HepG2 (cell line): ENCODE measurements around the gene KDM6B. TPM values are rescaled to one million over a fixed set of nuclear protein-coding genes. Genes with fewer than 3 reads are reported as not detected.

Experiments used
- ATAC-seq: fragments of 200-7000 bp; cut with Tn5 transposase; 3 replicates; pipeline ENCODE4 v1.9.1; 2020; ENCODE audit warnings: mild to moderate bottlenecking, moderate library complexity
- BruUV-seq: library from RNA; stranded (reverse); fragments of 400-500 nt; replicated peaks from 2 replicates; lab custom pipeline; 2021; lab: Mats Ljungman, UMichigan
- CTCF ChIA-PET: fragments of 300-600 bp; formaldehyde crosslinking; extraction: SDS; loops from one replicate; lab custom pipeline; 2021; ENCODE audit warnings: low total read pairs, inconsistent platforms, low intra/inter-chr PET ratio; lab: Yijun Ruan, JAX
- POLR2A ChIA-PET: fragments of 350-600 bp; sonication (Branson Sonifier 250); formaldehyde crosslinking; loops from one replicate; lab custom pipeline; 2020; ENCODE audit warnings: antibody characterized with exemption, inconsistent platforms; lab: Yijun Ruan, JAX
- DNase-seq: peaks from one replicate; pipeline ENCODE4 v3.0.0-alpha.2; 2015; ENCODE audit warnings: low spot score
- FAIRE-seq: peaks from 3 replicates; lab custom pipeline; 2011; peaks lifted over from hg19 to GRCh38; lab: Jason Lieb, UNC
- H2AFZ ChIP-seq: one replicate; pipeline ENCODE4 v1.6.1; 2011; ENCODE audit warnings: low read length, inconsistent platforms
- H3K27ac ChIP-seq: fragments of 300-600 bp; 3 replicates; pipeline ENCODE4 v1.8.0; 2011; ENCODE audit warnings: mixed run types, mild to moderate bottlenecking, mixed read lengths, low read length, inconsistent platforms; ENCODE audit not compliant: insufficient read depth; ENCODE audit errors: extremely low read length
- H3K27me3 ChIP-seq, 2 experiments: fragments of 200-600 bp in 1 of 2; 2 replicates in 1 of 2; 3 replicates in 1 of 2; pipeline versions ENCODE4 v1.6.0 to v1.8.0; 2011; ENCODE audit warnings: low read length in 2 of 2, mild to moderate bottlenecking in 2 of 2, moderate library complexity in 2 of 2, inconsistent platforms in 1 of 2; ENCODE audit not compliant: insufficient read depth in 2 of 2, control insufficient read depth in 1 of 2
- H3K36me3 ChIP-seq, 2 experiments: fragments of 200-600 bp in 1 of 2; replicated peaks in 1 of 2; 2 replicates in 1 of 2; 3 replicates in 1 of 2; pipeline versions ENCODE4 v1.5.1 to v1.8.0; 2011; ENCODE audit warnings: low read length in 2 of 2, inconsistent platforms in 1 of 2; ENCODE audit not compliant: insufficient read depth in 2 of 2, control insufficient read depth in 1 of 2
- H3K4me1 ChIP-seq: 2 replicates; pipeline ENCODE4 v1.5.1; 2012; ENCODE audit warnings: low read length, inconsistent platforms; ENCODE audit not compliant: insufficient read depth
- H3K4me2 ChIP-seq: 2 replicates; pipeline ENCODE4 v1.6.0; 2011; ENCODE audit warnings: low read depth, low read length, inconsistent platforms
- H3K4me3 ChIP-seq, 3 experiments: fragments of 200-600 bp in 1 of 3; sonication (generic), shearing (Covaris generic) in 1 of 3; replicated peaks in 1 of 3; 2 replicates each; pipeline ENCODE4 v1.5.1; 2011 to 2016; ENCODE audit warnings: low read length in 3 of 3, inconsistent platforms in 2 of 3, low read depth in 2 of 3, mild to moderate bottlenecking in 2 of 3, control low read depth in 1 of 3, mixed read lengths in 1 of 3; ENCODE audit not compliant: insufficient read depth in 1 of 3
- H3K79me2 ChIP-seq: one replicate; pipeline ENCODE4 v1.6.1; 2011; ENCODE audit warnings: low read length, inconsistent platforms; ENCODE audit not compliant: insufficient read depth
- H3K9ac ChIP-seq: 2 replicates; pipeline ENCODE4 v1.6.0; 2011; ENCODE audit warnings: mild to moderate bottlenecking, low read depth, low read length, inconsistent platforms; ENCODE audit not compliant: insufficient read depth
- H3K9me3 ChIP-seq: 2 replicates; pipeline ENCODE4 v1.5.1; 2012; ENCODE audit warnings: mild to moderate bottlenecking, low read length
- H4K20me1 ChIP-seq: 2 replicates; pipeline ENCODE4 v1.6.0; 2011; ENCODE audit warnings: inconsistent platforms, mild to moderate bottlenecking, low read length, moderate library complexity; ENCODE audit not compliant: insufficient read depth
- E2F2 ChIP-seq: sonication (generic); formaldehyde crosslinking; IDR thresholded peaks from 2 replicates; pipeline ENCODE4 v1.4.0; 2020; ENCODE audit warnings: missing genetic modification reagents, borderline replicate concordance
- FOXO4 ChIP-seq: sonication (generic); formaldehyde crosslinking; conservative IDR thresholded peaks from 2 replicates; pipeline ENCODE4 v1.8.1; 2023; ENCODE audit warnings: missing genetic modification reagents
- FOXP1 ChIP-seq, 2 experiments: fragments of 450-650 bp in 1 of 2; IDR thresholded peaks; 2 replicates each; pipeline ENCODE4 v1.6.1; 2017 to 2018; ENCODE audit warnings: antibody characterized with exemption in 1 of 2
- ISL2 ChIP-seq: sonication (generic); formaldehyde crosslinking; IDR thresholded peaks from 2 replicates; pipeline ENCODE4 v1.5.0; 2020; ENCODE audit warnings: missing genetic modification reagents
- KDM2A ChIP-seq: sonication (generic); formaldehyde crosslinking; IDR thresholded peaks from 2 replicates; pipeline ENCODE4 v1.4.0; 2020; ENCODE audit warnings: low read depth, missing genetic modification reagents, borderline replicate concordance
- KMT2A ChIP-seq: sonication (generic); formaldehyde crosslinking; IDR thresholded peaks from 2 replicates; pipeline ENCODE4 v1.4.0; 2020; ENCODE audit warnings: missing genetic modification reagents
- NPAS2 ChIP-seq: sonication (generic); formaldehyde crosslinking; IDR thresholded peaks from 2 replicates; pipeline ENCODE4 v1.8.0; 2022; ENCODE audit warnings: mild to moderate bottlenecking, missing genetic modification reagents, borderline replicate concordance
- NR2F6 ChIP-seq, 2 experiments: IDR thresholded peaks; 2 replicates each; pipeline ENCODE4 v1.6.1; 2016; ENCODE audit warnings: antibody characterized with exemption in 1 of 2, mild to moderate bottlenecking in 1 of 2
- PHF5A ChIP-seq: IDR thresholded peaks from one replicate; pipeline ENCODE4 v1.6.1; 2018; ENCODE audit warnings: low read depth, missing genetic modification reagents; ENCODE audit not compliant: unreplicated experiment
- RARA ChIP-seq: IDR thresholded peaks from 2 replicates; pipeline ENCODE4 v1.6.1; 2016; ENCODE audit warnings: missing genetic modification reagents, missing compliant biosample characterization
- RBFOX2 ChIP-seq: fragments of 200-400 bp; formaldehyde crosslinking; IDR thresholded peaks from 2 replicates; pipeline ENCODE4 v1.6.1; 2017; ENCODE audit warnings: low read depth, mild to moderate bottlenecking, low read length
- SP1 ChIP-seq, 2 experiments: fragments of 450-650 bp in 1 of 2; sonication (generic) in 1 of 2; formaldehyde crosslinking in 1 of 2; IDR thresholded peaks; 2 replicates each; pipeline versions ENCODE4 v1.4.0 to v1.6.1; 2016 to 2020; ENCODE audit warnings: missing genetic modification reagents in 1 of 2
- TP53 ChIP-seq: sonication (generic); formaldehyde crosslinking; conservative IDR thresholded peaks from 2 replicates; pipeline ENCODE4 v1.4.0; 2020; ENCODE audit warnings: missing genetic modification reagents
- ZBTB34 ChIP-seq: sonication (generic); formaldehyde crosslinking; IDR thresholded peaks from 2 replicates; pipeline ENCODE4 v1.8.0; 2022; ENCODE audit warnings: mild to moderate bottlenecking, missing genetic modification reagents
- ZNF230 ChIP-seq: sonication (generic); formaldehyde crosslinking; IDR thresholded peaks from 2 replicates; pipeline ENCODE4 v1.4.0; 2020; ENCODE audit warnings: mild to moderate bottlenecking, missing genetic modification reagents
- ZNF260 ChIP-seq: sonication (generic); formaldehyde crosslinking; IDR thresholded peaks from 2 replicates; pipeline ENCODE4 v1.4.0; 2020; ENCODE audit warnings: missing genetic modification reagents, low read depth, mild to moderate bottlenecking, borderline replicate concordance
- ZNF530 ChIP-seq: sonication (generic); formaldehyde crosslinking; IDR thresholded peaks from 2 replicates; pipeline ENCODE4 v1.5.0; 2020; ENCODE audit warnings: low read depth, mild to moderate bottlenecking, missing genetic modification reagents
- ZSCAN30 ChIP-seq: sonication (generic); formaldehyde crosslinking; IDR thresholded peaks from 2 replicates; pipeline ENCODE4 v1.5.0; 2020; ENCODE audit warnings: mild to moderate bottlenecking, missing genetic modification reagents
- WGBS: methylation state at CpG from one replicate; pipeline ENCODE4 v1.1.6; 2017; ENCODE audit warnings: low lambda C conversion rate; 5-methylcytosine and 5-hydroxymethylcytosine counted together
- in situ Hi-C: cut with HindIII; loops from 2 replicates; pipeline ENCODE4 v1.10.0; 2017; ENCODE audit warnings: low pct_unique_long_range_greater_than_20kb; ENCODE audit not compliant: extremely low pct_ligation_motif_present
- intact Hi-C: fragments of 100-400 bp; cut with micrococcal nuclease; formaldehyde crosslinking; loops from one replicate; pipeline ENCODE4 v1.10.0; 2022; ENCODE audit not compliant: unreplicated experiment
- polyA plus RNA-seq, 8 experiments: library from polyadenylated mRNA; depleted of rRNA in 3 of 8; stranded (reverse) in 7 of 8; unstranded in 1 of 8; fragments of >200 nt; fragmentation: Illumina TruSeq in 4 of 8; extraction: Trizol in 4 of 8; gene quantifications; 2 replicates each; pipeline versions ENCODE4 v1.2.1 to v1.2.3, GENCODE V29; 2011 to 2016; ENCODE audit warnings: low read depth in 4 of 8, missing spikeins in 1 of 8, mixed read lengths in 1 of 8; ENCODE audit not compliant: insufficient read depth in 1 of 8
- total RNA-seq, 5 experiments: library from RNA; depleted of rRNA; stranded (reverse); fragments of >200 nt; fragmentation: Illumina TruSeq; extraction: Trizol; gene quantifications; 2 replicates each; pipeline ENCODE4 v1.2.3, GENCODE V29; 2016; ENCODE audit warnings: low read depth in 1 of 5

Gene KDM6B
- total and polyA plus RNA-seq, 2 of the 13 experiments (the other 11 are each of a cell fraction or from before 2014, with no cell fraction given), result 1.3 to 2.1 TPM

- Histone ChIP-seq H3K9ac (no peak overlapping the region), H3K4me1 (no peaks in the 10 kb centered on the region), H3K4me3 (no peak overlapping the region), H3K36me3 (no peaks in the 10 kb centered on the region), H4K20me1 (no peaks in the 10 kb centered on the region), H3K27me3 (peaks cover 2 to 51% of the 10 kb centered on the region in 2 experiments; a peak in 4 of 5 replicates), H3K9me3 (no peaks in the 10 kb centered on the region), H3K27ac (no peak overlapping the region), H3K79me2 (no peaks in the 10 kb centered on the region), H3K4me2 (no peak overlapping the region), H2AFZ (no peak overlapping the region)
- POLR2A ChIA-PET, result no interaction called here
- ATAC-seq, result no peak
- TF ChIP-seq KDM2A (CRISPR knock-in tag), result no peak
- TF ChIP-seq ZNF260, result no peak
- no peak for TF ChIP-seq NR2F6 (IDR thresholded peaks at IDR 0.05)
- TF ChIP-seq NR2F6 (CRISPR knock-in tag; IDR thresholded peaks at IDR 0.05), result no peak
- TF ChIP-seq NPAS2, result no peak
- TF ChIP-seq E2F2 (CRISPR knock-in tag), result no peak
- TF ChIP-seq ZBTB34 (CRISPR knock-in tag), result no peak
- TF ChIP-seq ZSCAN30, result no peak
- no peak for TF ChIP-seq TP53
- TF ChIP-seq PHF5A (CRISPR knock-in tag), result no peak
- no peak for TF ChIP-seq SP1 (IDR thresholded peaks at IDR 0.05)
- TF ChIP-seq SP1 (CRISPR knock-in tag; IDR thresholded peaks at IDR 0.05), result no peak
- TF ChIP-seq KMT2A (CRISPR knock-in tag), result no peak
- no peak for TF ChIP-seq RARA
- TF ChIP-seq ZNF530 (CRISPR knock-in tag), result no peak
- TF ChIP-seq RBFOX2, result no peak
- TF ChIP-seq ZNF230 (CRISPR knock-in tag), result no peak
- no peak for TF ChIP-seq ISL2
- no peak for TF ChIP-seq FOXO4
- no peak for TF ChIP-seq FOXP1 (IDR thresholded peaks at IDR 0.05)
- no peak for TF ChIP-seq FOXP1 (CRISPR knock-in tag; IDR thresholded peaks at IDR 0.05)
- CTCF ChIA-PET, result no interaction called here
- intact Hi-C loops (loop anchor here (1.0 kb wide), 1 partner anchor 32 kb away; no protein-coding TSS in a partner anchor), in situ Hi-C loops (no loop called here)
- FAIRE-seq, result no peak
- BruUV-seq, result no TSS peak
- 47% methylated on average over 6 of the region's 17 CpGs for WGBS
- no peak for DNase-seq
These were observed 41.4 kb upstream of the KDM6B start for GRCh38 chr17:7792611-7793010.
